Globus pallidus (tissue), 1 donor: Measurements from ENCODE around the gene EDA2R.

Experiments used
- DNase-seq: peaks from one replicate; pipeline ENCODE4 v3.0.0-alpha.2; 2015; ENCODE audit warnings: low spot score

EDA2R gene

GRCh38 chrX:66638591-66639500 is at the start of gene EDA2R:
Gene EDA2R (minus strand): TSS chrX:66639078. CDS start chrX:66616020, 23,058 bp downstream.
- DNase-seq = peak; percentile 56

GRCh38 chrX:66684196-66684595 is 45.3 kb upstream of the EDA2R start:
- DNase-seq = no peak

- no peak for DNase-seq
Observed at GRCh38 chrX:66680451-66680850, 41.6 kb upstream of the EDA2R start.

GRCh38 chrX:66677430-66677829 is 38.6 kb upstream of the EDA2R start:
- no peak for DNase-seq

- no peak for DNase-seq
Observed at GRCh38 chrX:66676990-66677389, 38.1 kb upstream of the EDA2R start.

GRCh38 chrX:66676413-66676812 is 37.5 kb upstream of the EDA2R start:
- no peak for DNase-seq

GRCh38 chrX:66675541-66675940 is 36.7 kb upstream of the EDA2R start:
- no peak for DNase-seq

- DNase-seq = no peak
Observed at GRCh38 chrX:66674506-66674905, 35.6 kb upstream of the EDA2R start.

- no peak for DNase-seq
Observed at GRCh38 chrX:66672106-66672505, 33.2 kb upstream of the EDA2R start.

- DNase-seq = no peak
Observed at GRCh38 chrX:66654411-66654810, 15.5 kb upstream of the EDA2R start.

GRCh38 chrX:66635360-66635759 is 3.5 kb downstream of the EDA2R start:
- no peak for DNase-seq

GRCh38 chrX:66634272-66634671 is 4.6 kb downstream of the EDA2R start:
- DNase-seq = no peak

GRCh38 chrX:66633541-66633940 is 5.3 kb downstream of the EDA2R start:
- no peak for DNase-seq

GRCh38 chrX:66632981-66633380 is 5.9 kb downstream of the EDA2R start:
- DNase-seq = no peak

- DNase-seq = no peak
Observed at GRCh38 chrX:66632473-66632872, 6.4 kb downstream of the EDA2R start.

- DNase-seq = no peak
Observed at GRCh38 chrX:66625525-66625924, 13.4 kb downstream of the EDA2R start.

- no peak for DNase-seq
Observed at GRCh38 chrX:66622209-66622608, 16.7 kb downstream of the EDA2R start.

- no peak for DNase-seq
Observed at GRCh38 chrX:66616944-66617343, 21.9 kb downstream of the EDA2R start.

- peak; percentile 83 for DNase-seq
Observed at GRCh38 chrX:66602381-66602938, 36.4 kb downstream of the EDA2R start.

- DNase-seq = no peak
Observed at GRCh38 chrX:66601522-66601921, 37.4 kb downstream of the EDA2R start.

- DNase-seq = no peak
Observed at GRCh38 chrX:66579219-66579618, 59.7 kb downstream of the EDA2R start.

- no peak for DNase-seq
Observed at GRCh38 chrX:66553973-66554372, 84.9 kb downstream of the EDA2R start.

- DNase-seq = no peak
Observed at GRCh38 chrX:66547847-66548369, 91.0 kb downstream of the EDA2R start.
